ENCODE measurements around the gene UBAC2.

DNA sequence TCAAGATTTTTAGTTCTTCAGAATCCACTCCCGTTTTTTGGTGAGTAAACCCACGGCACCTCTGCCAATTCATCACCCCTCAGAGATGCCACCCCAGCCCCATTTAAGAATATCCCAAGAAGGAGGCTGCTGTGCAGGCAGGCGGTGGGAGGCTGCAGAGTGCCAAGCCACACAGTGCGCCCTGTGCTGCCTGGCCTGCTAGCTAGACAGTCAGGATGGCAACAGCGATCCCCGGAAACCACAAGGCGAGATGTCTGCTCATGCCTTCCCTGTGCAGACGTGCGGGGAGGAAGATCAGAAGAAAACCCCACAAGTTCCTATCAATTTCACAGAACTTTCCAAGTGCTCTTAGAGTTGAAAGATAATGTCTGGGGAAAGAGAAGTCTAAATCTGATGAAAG is 171.3 kb downstream of the UBAC2 start:
- TF ChIP-seq POLR2A (IDR thresholded peaks at IDR 0.05) = no peak
- TF ChIP-seq, protein P1, sequence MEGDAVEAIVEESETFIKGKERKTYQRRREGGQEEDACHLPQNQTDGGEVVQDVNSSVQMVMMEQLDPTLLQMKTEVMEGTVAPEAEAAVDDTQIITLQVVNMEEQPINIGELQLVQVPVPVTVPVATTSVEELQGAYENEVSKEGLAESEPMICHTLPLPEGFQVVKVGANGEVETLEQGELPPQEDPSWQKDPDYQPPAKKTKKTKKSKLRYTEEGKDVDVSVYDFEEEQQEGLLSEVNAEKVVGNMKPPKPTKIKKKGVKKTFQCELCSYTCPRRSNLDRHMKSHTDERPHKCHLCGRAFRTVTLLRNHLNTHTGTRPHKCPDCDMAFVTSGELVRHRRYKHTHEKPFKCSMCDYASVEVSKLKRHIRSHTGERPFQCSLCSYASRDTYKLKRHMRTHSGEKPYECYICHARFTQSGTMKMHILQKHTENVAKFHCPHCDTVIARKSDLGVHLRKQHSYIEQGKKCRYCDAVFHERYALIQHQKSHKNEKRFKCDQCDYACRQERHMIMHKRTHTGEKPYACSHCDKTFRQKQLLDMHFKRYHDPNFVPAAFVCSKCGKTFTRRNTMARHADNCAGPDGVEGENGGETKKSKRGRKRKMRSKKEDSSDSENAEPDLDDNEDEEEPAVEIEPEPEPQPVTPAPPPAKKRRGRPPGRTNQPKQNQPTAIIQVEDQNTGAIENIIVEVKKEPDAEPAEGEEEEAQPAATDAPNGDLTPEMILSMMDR (IDR thresholded peaks at IDR 0.05 in 4 of 5, conservative IDR thresholded peaks at IDR 0.05 in 1 of 5) = no peak
